ENCODE measurements around the gene KRT16. TPM values are rescaled to one million over a fixed set of nuclear protein-coding genes. Genes with fewer than 3 reads are reported as not detected.
"Not testable (repeated sequence)": the region's sequence is repeated elsewhere in the genome, so short reads cannot be mapped to it uniquely, and the experiment has no call there.

Gene KRT16
- polyA plus RNA-seq, 4 donors = not detected

DNA sequence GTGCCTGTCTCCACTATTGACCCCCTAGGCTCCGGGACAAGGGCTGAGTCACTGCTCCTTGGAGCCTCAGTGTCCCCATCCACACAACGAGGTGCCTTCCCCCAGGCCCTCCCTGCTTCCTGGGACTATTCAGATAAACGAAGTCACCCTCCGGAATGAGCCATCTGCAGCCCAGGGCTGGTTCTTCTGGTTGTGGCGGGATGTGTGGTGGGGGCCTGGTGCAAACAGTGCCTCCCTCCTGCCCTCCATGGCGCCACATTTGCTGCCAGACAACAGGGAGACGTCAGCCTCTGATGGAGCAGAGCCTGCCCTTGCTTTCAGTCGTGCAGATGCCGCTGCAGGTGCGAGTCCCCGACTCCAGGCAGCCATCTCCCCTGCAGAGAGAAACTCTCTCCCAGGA, 5.1 kb upstream of the KRT16 start:
- no peak for DNase-seq (ENCODE audit: low read depth in 4 of 4, low spot score in 3 of 4)

DNA sequence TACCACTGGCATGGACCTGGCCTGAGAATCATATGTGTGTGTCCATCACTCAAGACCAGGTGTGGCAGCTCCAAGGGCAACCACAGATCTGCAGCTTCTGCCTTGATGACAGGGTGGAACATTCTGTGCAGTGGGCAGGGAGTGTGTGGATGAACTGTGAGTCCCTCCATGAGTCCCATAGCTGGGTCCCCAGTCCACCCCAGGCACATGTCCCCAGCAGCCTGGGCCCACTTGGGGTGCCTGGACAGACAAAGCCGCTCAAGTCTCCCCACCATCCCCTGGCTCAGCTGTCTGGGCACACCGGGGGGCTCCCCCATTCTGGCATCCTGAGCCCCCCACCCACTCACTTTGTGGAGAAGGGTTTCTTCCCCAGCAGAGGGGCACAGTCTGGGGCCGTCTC, 4.6 kb upstream of the KRT16 start:
- DNase-seq (ENCODE audit: low read depth in 4 of 4, low spot score in 3 of 4) = no peak

DNA sequence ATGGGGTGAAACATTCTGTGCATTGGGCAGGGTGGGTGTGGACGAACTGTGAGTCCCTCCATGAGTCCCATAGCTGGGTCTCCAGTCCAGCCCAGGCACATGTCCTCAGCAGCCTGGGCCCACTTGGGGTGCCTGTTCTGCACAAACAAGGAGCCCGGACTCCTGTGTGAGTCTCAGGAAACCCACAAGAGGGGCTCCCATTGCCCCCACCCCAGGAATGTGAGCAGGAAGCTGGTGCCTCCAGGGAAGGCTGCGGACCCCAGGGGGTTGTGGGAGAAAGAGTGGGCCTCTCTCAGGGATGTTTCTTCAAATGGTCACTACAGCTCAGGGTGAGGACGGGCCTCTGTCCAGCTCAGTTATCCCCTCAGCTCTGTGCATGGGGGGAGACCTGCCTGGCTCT, 3.9 kb upstream of the KRT16 start:
- DNase-seq (ENCODE audit: low read depth in 4 of 4, low spot score in 3 of 4) = not testable (repeated sequence)

DNA sequence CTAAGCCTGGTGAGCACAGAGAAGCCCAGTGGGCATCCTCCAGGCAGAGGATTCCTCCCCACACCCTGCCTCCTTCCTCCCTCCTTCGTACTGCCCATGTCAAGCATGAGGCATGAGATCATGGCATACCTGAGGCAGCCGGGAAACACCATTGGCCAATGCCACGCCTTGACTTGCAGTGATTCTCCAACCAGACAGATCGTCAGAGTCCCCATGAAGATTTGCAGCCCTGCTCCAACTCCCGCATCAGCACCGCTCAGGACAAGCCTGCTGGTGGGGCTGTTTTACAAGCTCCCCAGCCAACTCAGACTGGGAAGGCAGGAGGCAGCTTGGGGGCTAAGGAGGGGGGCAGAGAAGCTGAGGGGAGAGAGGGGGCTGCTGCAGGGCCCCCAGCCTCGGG, 2.9 kb upstream of the KRT16 start:
- DNase-seq (ENCODE audit: low read depth in 4 of 4, low spot score in 3 of 4) = no peak

DNA sequence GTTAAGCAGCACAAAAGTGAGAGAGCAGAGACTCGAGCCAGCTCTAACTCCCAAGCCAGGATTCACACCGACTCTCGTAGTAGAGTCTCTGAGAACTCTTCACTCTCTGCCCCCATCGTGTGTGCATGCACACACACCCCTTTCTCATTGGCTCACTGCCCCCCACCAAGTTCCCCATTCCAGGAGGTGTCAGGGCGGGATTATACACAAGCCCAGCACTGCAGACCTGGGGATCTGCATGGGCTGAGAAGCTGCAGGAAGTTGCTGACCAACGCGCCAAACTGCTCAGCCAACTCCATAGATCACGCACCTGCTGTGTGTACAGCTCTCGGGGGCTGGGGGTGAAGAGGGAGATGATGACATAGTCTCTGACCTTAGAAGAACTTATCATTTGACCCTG, 2.2 kb upstream of the KRT16 start:
- not testable (repeated sequence) for DNase-seq (ENCODE audit: low read depth in 4 of 4, low spot score in 3 of 4)

DNA sequence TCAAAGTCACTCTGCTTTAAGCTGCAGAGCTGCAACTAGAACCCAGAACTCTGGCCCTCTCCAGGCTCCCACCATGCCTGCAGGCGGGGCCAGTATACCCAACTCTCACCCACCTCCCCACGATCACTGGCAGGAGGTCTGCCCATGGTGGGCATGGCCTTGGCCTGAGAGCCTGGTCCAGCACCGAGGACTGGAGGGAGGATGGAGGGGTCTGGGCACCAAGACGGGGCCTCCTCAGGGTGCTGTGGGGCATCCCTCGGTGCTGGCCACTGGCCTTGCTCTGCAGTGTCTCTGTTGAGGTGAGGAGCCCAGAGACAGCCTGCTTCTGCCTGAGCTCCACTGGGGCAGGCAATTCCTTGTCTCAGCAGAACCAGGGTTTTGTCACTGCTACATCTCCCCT, 1.5 kb upstream of the KRT16 start:
- DNase-seq (ENCODE audit: low read depth in 4 of 4, low spot score in 3 of 4) = no peak

DNA sequence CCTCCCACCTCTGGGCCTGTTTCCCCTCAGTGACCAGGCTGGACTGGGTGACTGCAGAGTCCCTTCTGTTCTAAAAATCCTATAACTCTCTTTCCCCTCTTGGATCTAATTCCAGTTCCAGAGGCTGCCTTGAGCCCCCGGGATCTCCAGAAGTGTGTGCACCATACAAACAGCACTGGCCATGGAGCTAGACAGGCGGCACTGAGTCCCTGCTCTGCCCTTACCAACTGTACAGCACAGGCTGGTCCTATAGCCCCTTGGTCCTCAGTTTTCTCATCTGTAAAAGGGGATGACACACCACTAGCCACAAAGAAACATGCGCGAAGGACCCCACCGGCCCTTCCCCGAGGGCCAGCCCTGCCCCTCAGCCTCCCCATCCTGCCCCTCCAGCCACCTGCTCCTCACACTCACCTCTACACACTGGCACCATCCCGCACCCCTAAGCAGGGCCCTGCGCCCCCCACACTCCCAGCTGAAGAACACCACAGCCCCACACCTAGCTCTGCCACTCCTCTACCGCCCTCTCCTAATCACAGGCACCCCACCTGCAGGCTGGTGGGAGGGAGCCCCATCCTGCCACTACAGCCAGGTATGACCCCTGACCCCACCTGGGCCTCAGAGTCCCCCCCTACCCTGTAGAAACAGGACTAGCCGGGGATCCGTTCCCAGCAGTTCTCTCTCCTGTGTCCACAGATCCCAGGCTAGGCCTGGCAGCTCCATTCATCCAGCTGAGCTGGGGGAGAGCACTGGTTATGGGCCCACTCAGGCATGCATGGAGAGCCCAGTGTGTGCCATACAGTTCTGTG, 913 bp upstream of the KRT16 start:
- no peak for DNase-seq (ENCODE audit: low read depth in 4 of 4, low spot score in 3 of 4)

DNA sequence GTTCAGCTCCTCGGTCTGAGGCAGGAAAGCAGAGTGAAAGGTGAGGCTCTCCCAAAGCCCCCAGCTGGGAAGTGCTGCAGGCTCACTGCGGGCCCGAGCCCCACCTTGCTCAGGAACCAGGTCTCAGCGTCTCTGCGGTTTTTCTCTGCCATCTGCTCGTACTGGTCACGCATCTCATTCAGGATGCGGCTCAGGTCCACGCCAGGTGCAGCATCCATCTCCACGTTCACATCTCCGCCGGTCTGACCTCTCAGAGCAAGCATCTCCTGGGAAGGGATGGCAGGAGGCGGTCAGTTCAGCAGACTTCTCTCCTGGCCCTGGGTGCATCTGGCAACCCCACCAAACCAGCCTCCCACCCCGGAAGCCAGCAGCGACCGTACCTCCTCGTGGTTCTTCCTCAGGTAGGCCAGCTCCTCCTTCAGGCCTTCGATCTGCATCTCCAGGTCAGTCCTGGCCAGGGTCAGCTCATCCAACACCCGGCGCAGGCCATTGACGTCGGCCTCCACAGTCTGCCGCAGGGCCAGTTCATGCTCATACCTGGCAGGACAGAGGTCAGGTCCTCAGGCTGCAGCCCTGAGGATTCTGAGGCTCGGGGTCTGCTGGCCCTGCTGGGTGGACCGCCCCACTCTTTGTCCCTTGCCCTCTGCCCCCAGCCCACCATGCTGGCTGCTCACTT, 1.5 kb downstream of the KRT16 start:
- DNase-seq (ENCODE audit: low read depth in 4 of 4, low spot score in 3 of 4) = no peak

DNA sequence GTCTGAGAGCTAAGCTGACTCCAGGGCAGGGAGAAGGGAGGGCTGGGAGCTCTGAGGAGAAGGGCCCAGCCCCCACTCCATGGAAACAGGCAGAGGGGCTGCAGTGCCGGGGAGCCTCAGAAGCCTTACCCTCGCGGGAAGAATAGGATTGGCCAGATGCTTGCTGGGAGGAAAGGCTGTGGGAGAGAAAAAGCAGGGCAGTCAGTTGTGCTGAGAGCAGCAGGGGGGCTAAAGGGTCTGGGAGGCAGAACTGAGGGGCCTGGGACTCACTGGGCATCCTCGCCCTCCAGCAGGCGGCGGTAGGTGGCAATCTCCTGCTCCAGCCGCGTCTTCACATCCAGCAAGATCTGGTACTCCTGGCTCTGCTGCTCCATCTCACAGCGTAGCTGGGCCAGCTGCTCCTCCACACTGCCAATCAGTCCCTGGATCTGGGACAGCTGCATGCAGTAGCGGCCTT, 2.5 kb downstream of the KRT16 start:
- DNase-seq (ENCODE audit: low read depth in 4 of 4, low spot score in 3 of 4) = not testable (repeated sequence)

DNA sequence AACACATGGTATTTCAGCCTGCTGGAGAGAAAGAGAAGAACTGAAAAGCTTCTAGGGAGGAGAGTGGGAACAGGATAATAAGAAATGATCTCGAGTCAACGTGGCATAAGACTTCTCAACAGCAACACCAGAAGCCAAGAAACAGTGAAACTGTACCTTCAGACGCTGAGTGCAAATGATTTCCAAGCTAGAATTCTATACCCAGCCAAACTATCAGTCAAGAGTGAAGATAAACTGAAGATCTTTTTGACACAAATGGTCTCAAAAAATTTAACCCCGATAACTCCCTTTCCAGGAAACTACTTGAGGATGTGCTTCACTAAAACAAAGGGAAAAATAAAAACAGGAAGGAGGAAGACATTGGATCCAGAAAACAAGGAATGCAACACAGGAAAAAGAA, 5.6 kb downstream of the KRT16 start:
- not testable (repeated sequence) for DNase-seq (ENCODE audit: low read depth in 4 of 4, low spot score in 3 of 4)

DNA sequence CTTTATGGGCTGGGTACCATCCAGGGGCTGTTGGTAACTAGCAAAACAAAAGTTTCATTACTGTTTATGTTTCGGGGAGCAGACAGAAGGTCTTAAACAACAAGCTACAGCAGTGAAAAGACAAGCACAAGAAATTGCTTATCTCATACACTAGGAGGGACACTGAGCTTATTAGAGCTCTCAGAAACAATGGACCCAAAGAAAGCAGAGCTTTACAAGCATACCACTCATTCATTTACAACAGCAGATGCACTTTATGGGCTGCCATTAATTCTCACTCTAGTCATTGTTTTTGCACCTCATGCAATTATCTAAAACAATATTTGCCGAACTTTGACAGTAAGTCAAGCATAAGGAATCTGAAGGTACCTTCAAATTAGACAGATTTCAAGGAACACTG, 10.0 kb downstream of the KRT16 start:
- no peak for DNase-seq (ENCODE audit: low read depth in 4 of 4, low spot score in 3 of 4)

DNA sequence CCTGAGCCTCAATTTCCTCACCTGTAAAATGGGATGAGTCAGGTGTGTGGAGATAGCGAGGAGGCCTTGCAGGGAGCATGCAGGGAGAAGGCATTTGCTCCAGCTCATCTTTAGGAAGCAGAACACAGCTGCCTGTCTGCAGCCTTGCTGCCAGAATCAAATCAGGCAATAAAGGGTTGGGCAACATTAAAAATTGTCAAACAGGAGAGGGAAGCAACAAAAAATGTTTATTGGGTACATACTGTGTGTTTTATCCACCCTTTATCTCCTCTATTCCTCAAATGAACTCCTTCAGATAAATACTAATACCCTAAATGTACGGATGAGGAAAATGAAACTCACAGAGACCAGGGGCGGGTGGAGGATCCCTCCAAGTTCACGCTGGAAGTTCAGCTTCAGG, 12.2 kb downstream of the KRT16 start:
- DNase-seq (ENCODE audit: low read depth in 4 of 4, low spot score in 3 of 4) = no peak

DNA sequence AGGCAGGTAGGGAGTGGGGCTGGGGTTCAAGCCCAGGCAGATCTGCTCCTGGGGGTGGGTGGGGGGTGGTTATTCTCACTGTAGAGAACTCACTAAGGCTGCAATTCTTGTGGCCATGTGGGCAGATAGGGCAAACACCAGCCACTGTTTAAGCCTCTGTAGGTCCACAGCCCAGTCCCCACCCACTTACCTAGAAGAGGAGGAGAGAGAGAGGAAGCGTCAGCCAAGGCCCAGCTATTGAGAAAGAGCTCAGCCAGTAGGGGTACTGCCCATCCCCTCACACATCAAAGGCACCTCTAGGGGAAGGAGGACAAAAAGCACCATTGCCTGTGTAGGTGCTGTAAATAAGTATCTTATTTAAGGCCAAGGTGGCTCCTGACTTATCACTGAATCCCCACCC, 12.9 kb downstream of the KRT16 start:
- no peak for DNase-seq (ENCODE audit: low read depth in 4 of 4, low spot score in 3 of 4)

DNA sequence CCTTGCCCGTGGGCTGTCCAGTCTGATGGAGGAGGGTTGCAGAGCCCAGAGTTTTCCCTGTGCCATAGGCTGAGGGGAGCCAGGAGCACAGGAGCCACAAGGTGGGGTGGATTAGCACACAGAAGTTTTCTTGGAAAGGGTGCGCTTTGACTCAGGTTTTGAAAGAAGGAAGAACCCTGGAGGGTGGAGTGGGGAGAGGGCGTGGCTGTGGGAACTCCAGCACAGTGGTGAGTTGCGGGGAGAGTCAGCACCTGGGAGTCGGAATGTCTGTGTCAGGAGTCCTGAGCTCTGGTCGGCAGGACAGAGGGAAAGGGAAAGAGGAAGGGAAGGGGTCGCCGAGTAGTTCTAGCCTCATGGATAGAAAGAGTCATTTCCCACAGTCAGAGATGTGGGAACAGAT, 17.0 kb downstream of the KRT16 start:
- no peak for DNase-seq (ENCODE audit: low read depth in 4 of 4, low spot score in 3 of 4)

DNA sequence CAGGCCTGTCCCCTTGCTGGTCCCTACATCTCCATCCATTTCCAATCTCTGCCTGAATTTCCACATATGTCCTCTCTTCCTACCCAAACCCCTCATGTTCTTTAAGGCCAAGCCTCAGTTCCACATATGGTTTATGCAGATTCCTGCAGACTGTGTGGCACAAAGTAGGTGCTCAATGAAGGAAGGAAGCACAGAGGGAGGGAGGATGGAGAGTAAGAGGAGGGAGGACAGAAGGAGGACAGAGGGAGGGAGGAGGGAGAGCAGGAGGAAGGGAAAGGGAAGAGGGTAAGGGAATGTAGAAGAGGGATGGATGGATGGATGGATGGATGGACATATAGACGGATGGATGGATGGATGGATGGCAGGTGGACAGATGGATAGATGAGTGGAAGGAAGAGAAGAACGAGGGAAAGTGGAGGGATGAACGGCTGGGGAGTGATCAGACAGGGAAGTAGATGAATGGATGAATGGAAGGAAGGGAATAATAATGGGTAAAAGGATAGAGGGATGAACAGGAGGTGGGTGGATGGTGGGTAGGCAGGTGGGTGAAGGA, 18.1 kb downstream of the KRT16 start:
- DNase-seq (ENCODE audit: low read depth in 4 of 4, low spot score in 3 of 4) = no peak

DNA sequence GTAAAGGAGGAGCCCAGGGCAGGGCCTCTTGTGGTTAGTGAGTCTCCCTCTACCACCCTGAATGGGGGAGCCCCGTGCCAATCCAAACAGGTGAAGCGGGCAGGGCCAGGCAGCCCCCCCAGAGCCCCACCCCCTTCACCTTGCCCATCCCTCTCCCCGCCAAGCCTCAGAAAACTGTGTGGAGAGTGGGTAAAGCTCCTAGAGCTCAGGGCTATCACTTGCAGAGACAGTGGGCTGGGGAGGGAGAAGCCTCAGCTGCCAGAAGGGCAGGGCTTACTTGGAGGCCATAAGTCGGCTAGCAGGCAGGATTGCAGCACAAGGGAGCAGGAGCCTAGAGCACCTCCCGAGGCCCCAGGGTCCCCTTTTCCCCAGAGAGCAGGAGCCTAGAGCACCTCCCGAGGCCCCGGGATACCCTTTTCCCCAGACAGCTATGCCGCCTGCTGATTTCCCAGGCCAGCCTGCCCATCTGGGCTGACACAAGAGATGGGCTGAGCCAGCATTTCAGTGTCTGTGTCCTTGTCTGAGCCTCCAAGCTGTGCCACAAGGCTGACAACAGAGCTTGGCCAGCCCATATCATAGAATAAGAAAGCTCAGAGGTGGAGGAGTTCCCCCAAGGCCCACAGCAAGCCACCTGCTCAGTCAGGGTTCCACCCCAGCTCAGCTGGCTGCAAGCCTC, 19.1 kb downstream of the KRT16 start:
- no peak for DNase-seq (ENCODE audit: low read depth in 4 of 4, low spot score in 3 of 4)

DNA sequence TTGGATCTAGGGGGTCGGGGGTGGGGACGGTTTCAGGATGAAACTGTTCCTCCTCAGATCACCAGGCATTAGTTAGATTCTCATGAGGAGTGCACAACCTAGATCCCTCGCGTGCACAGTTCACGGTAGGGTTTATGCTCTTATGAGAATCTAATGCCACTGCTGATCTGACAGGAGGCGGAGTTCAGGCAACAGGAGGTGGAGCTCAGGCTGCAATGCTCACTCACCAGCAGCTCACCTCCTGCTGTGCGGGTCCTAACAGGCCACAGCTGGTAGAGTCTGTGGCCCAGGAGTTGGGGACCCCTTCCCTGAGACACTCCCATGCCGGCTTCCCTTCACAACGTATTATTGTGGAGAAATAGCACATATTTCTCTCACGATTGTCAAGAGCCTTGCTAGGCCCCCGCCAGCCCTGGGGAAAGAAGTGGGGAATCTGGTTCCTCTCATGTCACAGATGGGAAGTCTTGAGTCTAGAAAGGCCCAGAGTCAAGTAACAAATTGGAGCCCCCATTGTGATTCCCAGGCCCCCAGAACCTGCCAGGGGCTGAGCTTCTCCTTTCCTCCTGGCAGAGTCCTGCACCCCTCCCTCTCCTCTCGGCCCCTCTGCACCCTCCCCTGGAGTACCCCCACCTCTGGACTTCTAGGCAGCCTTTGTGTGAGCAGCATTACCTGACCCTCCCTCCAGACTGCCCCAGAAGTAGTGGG, 19.8 kb downstream of the KRT16 start:
- DNase-seq (ENCODE audit: low read depth in 4 of 4, low spot score in 3 of 4) = no peak

DNA sequence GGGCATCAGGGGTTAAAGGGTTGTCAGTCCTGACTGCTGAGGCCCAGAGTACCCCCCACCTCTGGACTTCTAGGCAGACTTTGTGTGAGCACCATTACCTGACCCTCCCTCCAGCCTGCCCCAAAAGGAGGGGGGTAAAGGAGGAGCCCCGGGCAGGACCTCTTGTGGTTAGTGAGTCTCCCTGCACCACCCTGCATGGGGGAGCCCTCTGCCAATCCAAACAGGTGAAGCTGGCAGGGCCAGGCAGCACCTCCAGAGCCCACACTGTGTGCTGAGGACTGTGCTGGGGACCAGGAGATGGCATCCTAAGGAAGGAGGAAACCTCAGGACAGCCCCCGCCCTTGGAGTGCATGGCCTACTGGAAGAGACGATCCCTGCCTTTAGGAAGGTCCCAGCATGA, 23.3 kb downstream of the KRT16 start:
- DNase-seq (ENCODE audit: low read depth in 4 of 4, low spot score in 3 of 4) = no peak

DNA sequence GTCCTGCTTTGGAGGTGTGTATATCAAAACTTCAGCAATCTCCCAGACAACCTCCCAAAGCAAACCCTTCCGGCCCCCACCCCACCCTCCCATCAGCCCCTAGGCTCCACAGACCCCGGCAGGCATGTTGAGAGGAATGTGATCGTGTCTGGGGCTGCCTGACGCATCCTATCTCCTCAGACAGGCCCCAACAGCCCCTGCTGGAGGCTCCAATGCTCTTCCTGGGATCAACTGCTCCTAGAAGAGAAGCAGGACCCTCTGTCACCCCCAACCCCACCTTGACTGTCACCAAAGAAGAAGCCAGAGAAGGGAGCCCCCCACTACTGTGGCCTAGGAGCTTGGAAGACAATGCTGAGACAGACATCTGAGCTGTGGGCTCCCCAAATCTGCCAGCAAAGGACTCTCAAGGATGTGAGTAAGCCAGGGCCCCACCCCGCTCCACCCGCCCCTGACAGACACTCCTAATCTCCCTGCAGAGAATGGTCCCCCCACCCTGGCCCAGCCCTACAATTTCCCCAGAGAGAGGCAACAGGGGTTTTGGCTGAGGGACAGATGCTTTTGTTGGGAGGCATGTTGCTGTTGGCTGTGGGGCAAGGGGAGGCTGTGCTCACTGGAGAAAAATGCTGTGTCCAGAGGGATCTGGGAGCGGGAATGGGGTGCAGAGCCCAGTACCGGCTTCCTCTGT, 24.3 kb downstream of the KRT16 start:
- DNase-seq (ENCODE audit: low read depth in 4 of 4, low spot score in 3 of 4) = no peak

DNA sequence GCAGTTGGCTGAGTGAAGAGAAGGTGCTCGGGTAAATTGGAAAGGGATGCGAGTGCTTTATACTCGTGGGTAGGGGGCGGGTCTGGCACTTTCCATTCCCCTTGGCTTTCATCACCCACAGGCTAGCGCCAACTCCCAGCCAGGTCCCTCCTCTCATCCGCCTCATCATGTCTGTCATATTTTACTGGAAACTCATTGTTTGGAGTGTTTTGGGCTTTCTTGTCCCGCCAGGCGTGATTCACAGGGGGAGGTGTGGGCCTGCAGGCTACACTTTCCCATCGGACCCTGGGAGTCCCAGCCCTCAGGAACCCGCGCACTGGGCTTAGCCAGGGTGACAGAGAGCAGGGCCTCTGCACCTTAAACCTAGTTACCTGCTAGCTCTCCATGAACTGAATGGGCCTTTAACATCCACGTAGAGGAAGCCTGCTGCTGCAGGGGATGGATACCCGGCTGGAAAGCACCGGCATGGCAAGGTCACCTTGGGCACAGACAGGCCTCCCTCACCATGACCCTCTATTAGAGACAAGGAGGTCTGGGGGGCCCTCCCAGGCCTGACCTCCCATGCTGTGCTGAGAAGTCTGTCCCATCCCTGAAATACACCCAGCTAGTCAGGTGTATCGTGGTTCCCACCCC, 25.6 kb downstream of the KRT16 start, which contains the start of gene KRT14:
TSS of gene KRT14 (minus strand) at position 33 of the 633 bp plus-strand sequence. CDS start 61 bp downstream, outside the sequence.
- no peak for DNase-seq (ENCODE audit: low read depth in 4 of 4, low spot score in 3 of 4)
